HFFc6 (cell line): ENCODE measurements around the gene PRKCE. TPM values are rescaled to one million over a fixed set of nuclear protein-coding genes. Genes with fewer than 3 reads are reported as not detected.

Experiments
- DNase-seq: peaks from one replicate; pipeline ENCODE4 v3.0.0-alpha.2; 2018
- H3K27ac Mint-ChIP-seq: 2 replicates; pipeline ENCODE4 v1.8.0; 2020; ENCODE audit warnings: mild to moderate bottlenecking, mixed read lengths
- H3K27me3 Mint-ChIP-seq: 2 replicates; pipeline ENCODE4 v1.8.0; 2021; ENCODE audit warnings: mild to moderate bottlenecking, moderate library complexity, mixed read lengths; ENCODE audit not compliant: insufficient read depth
- H3K36me3 Mint-ChIP-seq: 2 replicates; pipeline ENCODE4 v1.8.0; 2021; ENCODE audit warnings: low read depth, mixed read lengths
- H3K4me1 Mint-ChIP-seq: 2 replicates; pipeline ENCODE4 v1.8.0; 2020; ENCODE audit warnings: low read depth, mixed read lengths
- H3K4me3 Mint-ChIP-seq: 2 replicates; pipeline ENCODE4 v1.8.0; 2020; ENCODE audit warnings: mild to moderate bottlenecking, moderate library complexity, mixed read lengths
- H3K9me3 Mint-ChIP-seq: 2 replicates; pipeline ENCODE4 v1.8.0; 2020; ENCODE audit warnings: mild to moderate bottlenecking, mixed read lengths
- total RNA-seq, 6 experiments: library from RNA; stranded (reverse); fragmentation: NEBNext Ultra II Directional; extraction: Animal tissue kit (Norgen Biotek cat#: 25700); gene quantifications; 2 replicates in 1 of 6; 3 replicates in 5 of 6; pipeline ENCODE4 v1.2.3, GENCODE V29; 2021
- TF ChIP-seq, protein P1 (sequence below): fragments of 200-600 bp; sonication (generic); IDR thresholded peaks from 2 replicates; pipeline ENCODE4 v1.5.0; 2021; ENCODE audit warnings: antibody characterized with exemption, mild to moderate bottlenecking

Gene PRKCE
- total RNA-seq, 6 experiments from 2014 or later: 10.8 to 13.7 (median 12.0) TPM

- Mint-ChIP-seq H3K27ac (no peak overlapping the region), H3K9me3 (no peaks in the 10 kb centered on the region), H3K36me3 (0 out of 2 replicates have a peak, but pooled peaks cover 4% of the 10 kb centered on the region), H3K4me3 (no peak overlapping the region), H3K27me3 (peaks cover 2% of the 10 kb centered on the region; the same call in 1 of the 2 replicates), H3K4me1 (peaks cover 13% of the 10 kb centered on the region)
- no peak for DNase-seq
- TF ChIP-seq, protein P1, sequence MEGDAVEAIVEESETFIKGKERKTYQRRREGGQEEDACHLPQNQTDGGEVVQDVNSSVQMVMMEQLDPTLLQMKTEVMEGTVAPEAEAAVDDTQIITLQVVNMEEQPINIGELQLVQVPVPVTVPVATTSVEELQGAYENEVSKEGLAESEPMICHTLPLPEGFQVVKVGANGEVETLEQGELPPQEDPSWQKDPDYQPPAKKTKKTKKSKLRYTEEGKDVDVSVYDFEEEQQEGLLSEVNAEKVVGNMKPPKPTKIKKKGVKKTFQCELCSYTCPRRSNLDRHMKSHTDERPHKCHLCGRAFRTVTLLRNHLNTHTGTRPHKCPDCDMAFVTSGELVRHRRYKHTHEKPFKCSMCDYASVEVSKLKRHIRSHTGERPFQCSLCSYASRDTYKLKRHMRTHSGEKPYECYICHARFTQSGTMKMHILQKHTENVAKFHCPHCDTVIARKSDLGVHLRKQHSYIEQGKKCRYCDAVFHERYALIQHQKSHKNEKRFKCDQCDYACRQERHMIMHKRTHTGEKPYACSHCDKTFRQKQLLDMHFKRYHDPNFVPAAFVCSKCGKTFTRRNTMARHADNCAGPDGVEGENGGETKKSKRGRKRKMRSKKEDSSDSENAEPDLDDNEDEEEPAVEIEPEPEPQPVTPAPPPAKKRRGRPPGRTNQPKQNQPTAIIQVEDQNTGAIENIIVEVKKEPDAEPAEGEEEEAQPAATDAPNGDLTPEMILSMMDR: no peak
These were observed 69.7 kb downstream of the PRKCE start for GRCh38 chr2:45721150-45721549.

DNA sequence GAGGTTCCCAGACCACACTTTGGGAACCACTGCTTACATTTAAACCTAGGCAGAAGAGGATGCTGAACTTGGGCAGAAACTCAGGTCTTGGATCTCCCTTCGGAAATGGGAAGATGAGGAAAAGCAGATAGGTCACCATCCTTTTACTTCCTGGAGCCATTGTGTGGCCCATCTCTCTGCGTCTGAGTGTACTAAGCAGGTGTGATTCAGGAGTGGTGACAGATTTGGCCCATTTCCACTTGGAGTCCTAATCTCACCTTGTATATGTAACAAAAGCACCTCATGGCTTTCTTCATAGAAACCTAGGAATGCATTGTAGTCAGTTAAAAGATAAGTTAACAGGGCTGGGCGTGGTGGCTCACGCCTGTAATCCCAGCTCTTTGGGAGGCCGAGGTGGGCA is 71.0 kb downstream of the PRKCE start:
- Mint-ChIP-seq H3K4me1 (peaks cover 13% of the 10 kb centered on the region), H3K36me3 (0 out of 2 replicates have a peak, but pooled peaks cover 4% of the 10 kb centered on the region), H3K27ac (no peak overlapping the region), H3K4me3 (no peak overlapping the region), H3K9me3 (no peaks in the 10 kb centered on the region), H3K27me3 (no peaks in the 10 kb centered on the region)
- no peak for DNase-seq
- TF ChIP-seq, protein P1: no peak

DNA sequence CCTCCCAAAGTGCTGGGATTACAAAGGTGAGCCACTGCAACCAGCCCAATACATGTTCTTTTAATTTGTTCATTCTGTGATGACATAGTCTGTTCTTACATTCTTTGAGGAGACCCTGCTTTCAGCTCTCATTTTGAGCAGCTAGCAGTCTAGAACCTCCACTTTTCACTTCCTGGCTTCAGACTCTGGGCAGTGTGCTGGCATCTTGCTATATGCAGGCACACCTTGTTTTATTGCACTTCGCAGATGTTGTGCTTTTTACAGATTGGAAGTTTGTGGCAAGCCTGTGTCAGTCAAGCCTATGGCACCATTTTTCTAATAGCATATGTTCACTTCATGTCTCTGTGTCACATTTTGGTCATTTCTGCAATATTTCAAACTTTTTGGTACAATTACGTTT is 72.4 kb downstream of the PRKCE start:
- TF ChIP-seq, protein P1: no peak
- H3K27ac Mint-ChIP-seq: no peak overlapping the region
- no peaks in the 10 kb centered on the region for H3K9me3 Mint-ChIP-seq
- no peaks in the 10 kb centered on the region for H3K27me3 Mint-ChIP-seq
- no peak for DNase-seq
- no peak overlapping the region for H3K4me3 Mint-ChIP-seq
- H3K36me3 Mint-ChIP-seq: 0 out of 2 replicates have a peak, but pooled peaks cover 4% of the 10 kb centered on the region
- H3K4me1 Mint-ChIP-seq: peaks cover 13% of the 10 kb centered on the region

GRCh38 chr2:45724335-45724734 is 72.9 kb downstream of the PRKCE start:
- Mint-ChIP-seq H3K4me3 (no peak overlapping the region), H3K4me1 (peaks cover 13% of the 10 kb centered on the region), H3K9me3 (no peaks in the 10 kb centered on the region), H3K27ac (no peak overlapping the region), H3K36me3 (0 out of 2 replicates have a peak, but pooled peaks cover 4% of the 10 kb centered on the region), H3K27me3 (no peaks in the 10 kb centered on the region)
- DNase-seq: no peak
- TF ChIP-seq, protein P1: no peak

DNA sequence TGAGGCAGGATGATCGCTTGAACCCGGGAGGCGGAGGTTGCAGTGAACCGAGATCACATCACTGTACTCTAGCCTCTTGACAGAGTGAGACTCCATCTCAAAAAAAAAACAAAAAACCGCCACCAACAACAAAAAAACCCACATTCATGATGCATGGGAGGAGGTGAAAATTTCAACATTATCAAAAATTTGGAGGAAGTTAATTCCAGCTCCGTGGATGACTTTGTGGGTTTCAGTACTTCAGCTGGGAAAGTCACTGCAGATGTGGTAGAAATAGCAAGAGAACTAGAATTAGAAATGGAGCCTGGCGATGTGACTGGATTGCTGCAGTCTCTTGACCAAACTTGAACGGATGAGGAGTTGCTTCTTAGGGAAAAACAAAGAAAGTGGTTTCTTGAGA is 74.3 kb downstream of the PRKCE start:
- no peaks in the 10 kb centered on the region for H3K9me3 Mint-ChIP-seq
- H3K36me3 Mint-ChIP-seq: 0 out of 2 replicates have a peak, but pooled peaks cover 4% of the 10 kb centered on the region
- no peak for DNase-seq
- peaks cover 1% of the 10 kb centered on the region; the same call in 1 of the 2 replicates for H3K27me3 Mint-ChIP-seq
- TF ChIP-seq, protein P1: no peak
- peaks cover 15% of the 10 kb centered on the region for H3K4me1 Mint-ChIP-seq
- no peak overlapping the region for H3K27ac Mint-ChIP-seq
- no peak overlapping the region for H3K4me3 Mint-ChIP-seq
